Upper lobe of left lung (tissue), 6 donors: ENCODE results near the gene CHRM4. TPM values are rescaled to one million over a fixed set of nuclear protein-coding genes. Genes with fewer than 3 reads are reported as not detected.
A peak's percentile ranks its signal among the peaks of the same experiment; 100 is the strongest.

ENCODE experiments used
- ATAC-seq, 2 donors: fragments of 200-7000 bp; cut with Tn5 transposase; one replicate each; pipeline ENCODE4 v1.9.1; 2022; ENCODE audit warnings: mild to moderate bottlenecking in 2 of 2, moderate library complexity in 2 of 2; ENCODE audit not compliant: low FRiP score in 2 of 2
- DNase-seq, 2 donors: peaks; one replicate each; pipeline ENCODE4 v3.0.0-alpha.2; 2019 to 2020
- H3K27ac ChIP-seq, 4 donors: fragments of 200-600 bp; sonication (generic); one replicate each; pipeline ENCODE4 v1.5.1; 2016 to 2019
- H3K27me3 ChIP-seq, 4 donors: fragments of 200-600 bp; sonication (generic); one replicate each; pipeline ENCODE4 v1.5.1; 2017 to 2019
- H3K36me3 ChIP-seq, 4 donors: fragments of 200-600 bp; sonication (generic); one replicate each; pipeline ENCODE4 v1.5.1; 2016 to 2019
- H3K4me1 ChIP-seq, 4 donors: fragments of 200-600 bp; sonication (generic); one replicate each; pipeline ENCODE4 v1.5.1; 2018 to 2019
- H3K4me3 ChIP-seq, 4 donors: fragments of 200-600 bp; sonication (generic); one replicate each; pipeline ENCODE4 v1.5.1; 2017 to 2019; ENCODE audit warnings: mild to moderate bottlenecking in 2 of 4, moderate library complexity in 1 of 4
- H3K9me3 ChIP-seq, 4 donors: fragments of 200-600 bp; sonication (generic); one replicate each; pipeline ENCODE4 v1.5.1; 2018 to 2019
- CTCF ChIP-seq, 6 experiments: fragments of 450-650 bp in 4 of 6; fragments of 200-600 bp in 2 of 6; sonication (generic) in 2 of 6; IDR thresholded peaks; one replicate each; pipeline ENCODE4 v1.5.1; 2016 to 2019; ENCODE audit warnings: antibody characterized with exemption in 6 of 6
- EP300 ChIP-seq, 4 donors: sonication (generic); formaldehyde crosslinking; IDR thresholded peaks; one replicate each; pipeline ENCODE4 v1.5.1; 2017; ENCODE audit warnings: antibody characterized with exemption in 4 of 4, control low read depth in 2 of 4
- POLR2A ChIP-seq, 4 donors: fragments of 450-650 bp; IDR thresholded peaks; one replicate each; pipeline ENCODE4 v1.5.1; 2016 to 2017; ENCODE audit warnings: antibody characterized with exemption in 4 of 4, mild to moderate bottlenecking in 2 of 4
- POLR2AphosphoS5 ChIP-seq, 2 donors: sonication (generic); formaldehyde crosslinking; IDR thresholded peaks; one replicate each; pipeline ENCODE4 v1.5.1; 2017; ENCODE audit warnings: antibody characterized with exemption in 2 of 2
- WGBS, 2 donors: methylation state at CpG; one replicate each; pipeline ENCODE4 v1.1.5; 2017 to 2018; 5-methylcytosine and 5-hydroxymethylcytosine counted together
- total RNA-seq, 6 donors: library from RNA; depleted of rRNA in 4 of 6; stranded (reverse); fragments of >200 nt in 4 of 6; gene quantifications; one replicate each; pipeline versions ENCODE4 v1.1.0 to v1.2.1, GENCODE V29; 2016 to 2021
- donor health status: DM: no; HTN: no; CAD: no; lungs with moderate emphysema.
- donor health status: DM: no; HTN: yes; CAD: no; lungs with severe emphysema.

The CHRM4 gene
- total RNA-seq, 6 donors from 2014 or later = 0.34 to 1.4 (median 0.53) TPM; not detected in 2

- Histone ChIP-seq H3K27ac (peak overlapping the region; percentile 48 to 90 (median 80)), H3K27me3 (no peaks in the 10 kb centered on the region), H3K4me3 (peak overlapping the region; percentile 44 to 95 (median 72)), H3K4me1 (peaks cover 46 to 92% (median 69%) of the 10 kb centered on the region in 4 donors), H3K9me3 (no peaks in the 10 kb centered on the region), H3K36me3 (no peaks in the 10 kb centered on the region)
- TF ChIP-seq POLR2AphosphoS5 (IDR thresholded peaks at IDR 0.05) (no peak), CTCF (IDR thresholded peaks at IDR 0.05) (no peak), POLR2A (IDR thresholded peaks at IDR 0.05) (no peak), EP300 (IDR thresholded peaks at IDR 0.05) (no peak)
- DNase-seq (no peak), ATAC-seq (no peak)
- 26 to 47% methylated on average over 7 to 31 of the region's 63 CpGs for whole genome bisulfite sequencing, 2 donors
These were observed 43.8 kb downstream of the CHRM4 start for GRCh38 chr11:46347637-46348311.

- no peaks in the 10 kb centered on the region for H3K27me3 ChIP-seq
- 8 to 33% methylated on average over 22 to 26 of the region's 80 CpGs for WGBS, 2 donors
- TF ChIP-seq EP300 (IDR thresholded peaks at IDR 0.05) (no peak), CTCF (IDR thresholded peaks at IDR 0.05) (peak; percentile 98 to 100 (median 100)), POLR2A (IDR thresholded peaks at IDR 0.05) (peak in 1 of 4 donors; percentile 45), POLR2AphosphoS5 (IDR thresholded peaks at IDR 0.05) (peak; percentile 49 to 62)
- peaks cover 44 to 92% (median 69%) of the 10 kb centered on the region in 4 donors for H3K4me1 ChIP-seq
- H3K4me3 ChIP-seq = peak within 1 kb of the TSS; percentile 44 to 95 (median 72)
- H3K36me3 ChIP-seq = no peaks in the 10 kb centered on the region
- no peaks in the 10 kb centered on the region for H3K9me3 ChIP-seq
- H3K27ac ChIP-seq = peak within 1 kb of the TSS; percentile 75 to 90 (median 85)
- DNase-seq (peak; percentile 94 to 98), ATAC-seq (peak; percentile 95 to 96)
These were observed 44.5 kb downstream of the CHRM4 start, which contains the start of gene DGKZ for GRCh38 chr11:46346886-46347636. TSS of gene DGKZ (plus strand) at chr11:46347463. CDS start at chr11:46347660, 197 bp downstream.

- Histone ChIP-seq H3K9me3 (no peaks in the 10 kb centered on the region), H3K4me1 (peaks cover 44 to 88% (median 69%) of the 10 kb centered on the region in 4 donors), H3K4me3 (peak overlapping the region; percentile 26 to 84 (median 58)), H3K27me3 (no peaks in the 10 kb centered on the region), H3K36me3 (no peaks in the 10 kb centered on the region), H3K27ac (peak overlapping the region; percentile 70 to 90 (median 85))
- DNase-seq = no peak
- ATAC-seq = peak in 1 of 2 donors; percentile 11
- TF ChIP-seq POLR2AphosphoS5 (IDR thresholded peaks at IDR 0.05) (no peak), POLR2A (IDR thresholded peaks at IDR 0.05) (no peak), EP300 (IDR thresholded peaks at IDR 0.05) (no peak), CTCF (IDR thresholded peaks at IDR 0.05) (no peak)
- 48 to 70% methylated on average over 8 to 10 of the region's 10 CpGs for WGBS, 2 donors
These were observed 45.6 kb downstream of the CHRM4 start for GRCh38 chr11:46345881-46346484.

DNA sequence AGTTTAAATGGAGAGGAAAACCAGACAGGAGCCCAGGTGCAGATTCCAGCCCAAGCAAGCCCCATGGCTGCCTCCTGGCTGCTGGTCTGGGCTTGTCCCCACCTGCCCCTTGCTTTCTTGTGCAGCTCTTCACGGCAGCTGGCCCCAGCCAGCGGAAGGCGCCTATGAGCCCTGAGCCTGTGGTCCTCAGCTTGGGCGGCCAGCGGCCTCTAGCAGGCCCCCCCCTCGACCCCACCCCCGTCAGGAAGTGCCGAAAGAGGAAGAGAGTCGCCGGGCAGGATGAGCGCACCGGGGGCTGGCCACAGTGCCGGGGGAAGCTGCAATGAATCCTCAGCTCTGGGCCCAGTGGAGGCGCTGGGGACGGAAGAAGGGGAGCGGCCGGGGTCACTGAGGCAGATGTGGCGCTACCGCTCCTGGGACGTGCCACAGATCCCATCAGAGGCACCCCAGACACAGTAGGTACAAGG, 46.4 kb downstream of the CHRM4 start:
- TF ChIP-seq POLR2A (IDR thresholded peaks at IDR 0.05) (peak in 1 of 4 donors; percentile 57), CTCF (IDR thresholded peaks at IDR 0.05) (no peak), EP300 (IDR thresholded peaks at IDR 0.05) (no peak), POLR2AphosphoS5 (IDR thresholded peaks at IDR 0.05) (peak in 1 of 2 donors; percentile 62)
- Histone ChIP-seq H3K4me1 (peaks cover 47 to 86% (median 69%) of the 10 kb centered on the region in 4 donors), H3K27ac (peak overlapping the region; percentile 70 to 90 (median 85)), H3K9me3 (no peaks in the 10 kb centered on the region), H3K4me3 (peak overlapping the region; percentile 26 to 84 (median 58)), H3K27me3 (no peaks in the 10 kb centered on the region), H3K36me3 (no peaks in the 10 kb centered on the region)
- ATAC-seq (peak; percentile 41 to 42), DNase-seq (peak; percentile 75 to 86)
- WGBS, 2 donors = 27 to 40% methylated on average over 13 to 17 of the region's 20 CpGs
